Measurements from ENCODE around the gene LASP1.
"Not testable (repeated sequence)": the region's sequence is repeated elsewhere in the genome, so short reads cannot be mapped to it uniquely, and the experiment has no call there.

The LASP1 gene

DNA sequence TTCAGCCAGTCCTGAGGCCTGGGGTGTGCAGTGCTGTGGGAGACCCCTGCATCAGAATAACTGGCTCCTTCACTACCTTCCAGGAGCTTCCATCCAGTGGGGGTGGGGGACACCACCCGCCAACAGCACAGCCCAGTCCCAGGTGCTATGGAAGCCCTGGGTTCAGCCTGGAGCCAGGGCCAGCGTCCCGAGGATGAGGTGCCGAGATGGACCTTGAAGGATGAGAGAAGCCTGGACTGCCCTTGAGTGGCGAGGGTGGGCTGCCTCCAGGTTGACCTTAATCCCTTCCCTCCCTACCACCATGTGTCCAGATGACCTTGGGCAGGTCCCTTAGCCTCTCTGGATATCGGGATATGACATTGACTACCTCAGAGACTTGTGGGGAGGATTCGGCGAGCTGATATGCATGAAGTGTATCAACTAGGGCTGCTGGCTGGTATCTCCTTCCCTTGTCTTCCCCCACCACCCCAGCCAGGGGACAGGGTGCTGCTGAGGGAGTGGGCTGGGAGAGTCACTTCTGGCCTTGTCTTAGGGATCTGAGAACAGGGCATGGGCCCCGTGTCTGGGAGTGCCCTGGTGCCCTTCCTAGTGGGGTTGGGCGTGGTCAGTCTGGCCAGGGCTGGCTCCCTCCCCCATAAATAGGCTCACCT, 41.3 kb downstream of the LASP1 start:
- no peak for DNase-seq

GRCh38 chr17:38911731-38912081, 41.8 kb downstream of the LASP1 start:
- DNase-seq = not testable (repeated sequence)

GRCh38 chr17:38912221-38912813, 42.5 kb downstream of the LASP1 start:
- no peak for DNase-seq

GRCh38 chr17:38914741-38915638, 45.1 kb downstream of the LASP1 start:
- DNase-seq = no peak

- DNase-seq = no peak
Observed at GRCh38 chr17:38915639-38915995, 45.8 kb downstream of the LASP1 start.

- no peak for DNase-seq
Observed at GRCh38 chr17:38916771-38917170, 46.9 kb downstream of the LASP1 start.

- DNase-seq = no peak
Observed at GRCh38 chr17:38917259-38917658, 47.4 kb downstream of the LASP1 start.

GRCh38 chr17:38918129-38918913, 48.5 kb downstream of the LASP1 start:
- no peak for DNase-seq

GRCh38 chr17:38918916-38919315, 49.1 kb downstream of the LASP1 start:
- DNase-seq = no peak

- no peak for DNase-seq
Observed at GRCh38 chr17:38919316-38920078, 49.6 kb downstream of the LASP1 start.

DNA sequence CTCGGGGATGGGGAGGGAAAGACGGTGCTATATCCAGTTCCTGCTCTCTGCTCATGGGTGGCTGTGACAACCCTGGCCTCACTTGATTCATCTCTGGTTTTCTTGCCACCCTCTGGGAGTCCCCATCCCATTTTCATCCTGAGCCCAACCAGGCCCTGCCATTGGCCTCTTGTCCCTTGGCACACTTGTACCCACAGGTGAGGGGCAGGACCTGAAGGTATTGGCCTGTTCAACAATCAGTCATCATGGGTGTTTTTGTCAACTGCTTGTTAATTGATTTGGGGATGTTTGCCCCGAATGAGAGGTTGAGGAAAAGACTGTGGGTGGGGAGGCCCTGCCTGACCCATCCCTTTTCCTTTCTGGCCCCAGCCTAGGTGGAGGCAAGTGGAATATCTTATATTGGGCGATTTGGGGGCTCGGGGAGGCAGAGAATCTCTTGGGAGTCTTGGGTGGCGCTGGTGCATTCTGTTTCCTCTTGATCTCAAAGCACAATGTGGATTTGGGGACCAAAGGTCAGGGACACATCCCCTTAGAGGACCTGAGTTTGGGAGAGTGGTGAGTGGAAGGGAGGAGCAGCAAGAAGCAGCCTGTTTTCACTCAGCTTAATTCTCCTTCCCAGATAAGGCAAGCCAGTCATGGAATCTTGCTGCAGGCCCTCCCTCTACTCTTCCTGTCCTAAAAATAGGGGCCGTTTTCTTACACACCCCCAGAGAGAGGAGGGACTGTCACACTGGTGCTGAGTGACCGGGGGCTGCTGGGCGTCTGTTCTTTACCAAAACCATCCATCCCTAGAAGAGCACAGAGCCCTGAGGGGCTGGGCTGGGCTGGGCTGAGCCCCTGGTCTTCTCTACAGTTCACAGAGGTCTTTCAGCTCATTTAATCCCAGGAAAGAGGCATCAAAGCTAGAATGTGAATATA, 50.8 kb downstream of the LASP1 start:
- no peak for DNase-seq

GRCh38 chr17:38921756-38922411, 52.0 kb downstream of the LASP1 start:
- DNase-seq = peak; percentile 44 to 72 (median 62)

DNA sequence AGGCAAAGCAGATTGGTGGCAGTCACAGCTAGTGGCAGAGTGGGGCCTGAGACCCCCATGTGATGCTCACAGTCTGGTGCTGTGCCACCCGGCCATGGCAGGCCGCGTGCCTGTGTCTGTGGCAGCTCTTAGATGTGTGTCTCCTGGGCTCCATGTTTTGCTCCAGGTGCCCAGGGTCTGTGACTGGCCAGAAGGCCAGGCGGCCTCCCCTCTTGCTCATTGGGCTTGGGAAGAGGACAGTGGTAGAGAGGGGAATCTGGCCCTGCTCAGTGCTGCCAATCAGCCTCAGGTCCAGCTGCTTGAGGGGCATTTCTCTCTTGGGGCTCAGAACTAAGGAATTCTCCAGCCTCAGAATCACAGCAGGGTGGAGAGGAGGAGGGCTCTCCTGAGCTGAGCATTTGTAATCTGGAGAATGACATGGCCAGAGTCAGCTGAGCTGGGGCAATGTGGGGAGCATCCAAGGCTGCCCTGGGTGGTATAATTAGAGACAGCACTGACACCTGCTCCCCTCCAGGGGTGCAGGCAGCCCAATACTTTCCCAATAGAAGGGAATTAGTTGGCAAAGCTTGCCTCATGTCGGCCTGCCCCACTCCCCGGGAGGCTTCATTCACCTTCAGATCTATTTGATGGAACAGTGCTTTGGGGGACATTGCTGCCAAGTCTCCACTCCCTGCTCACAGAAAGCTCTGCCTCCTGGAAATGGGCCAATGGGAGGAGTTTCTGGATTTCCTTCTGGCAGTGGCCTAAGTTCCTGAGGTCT, 52.9 kb downstream of the LASP1 start:
- peak in 3 of 4 experiments; percentile 38 to 45 (median 44) for DNase-seq

DNA sequence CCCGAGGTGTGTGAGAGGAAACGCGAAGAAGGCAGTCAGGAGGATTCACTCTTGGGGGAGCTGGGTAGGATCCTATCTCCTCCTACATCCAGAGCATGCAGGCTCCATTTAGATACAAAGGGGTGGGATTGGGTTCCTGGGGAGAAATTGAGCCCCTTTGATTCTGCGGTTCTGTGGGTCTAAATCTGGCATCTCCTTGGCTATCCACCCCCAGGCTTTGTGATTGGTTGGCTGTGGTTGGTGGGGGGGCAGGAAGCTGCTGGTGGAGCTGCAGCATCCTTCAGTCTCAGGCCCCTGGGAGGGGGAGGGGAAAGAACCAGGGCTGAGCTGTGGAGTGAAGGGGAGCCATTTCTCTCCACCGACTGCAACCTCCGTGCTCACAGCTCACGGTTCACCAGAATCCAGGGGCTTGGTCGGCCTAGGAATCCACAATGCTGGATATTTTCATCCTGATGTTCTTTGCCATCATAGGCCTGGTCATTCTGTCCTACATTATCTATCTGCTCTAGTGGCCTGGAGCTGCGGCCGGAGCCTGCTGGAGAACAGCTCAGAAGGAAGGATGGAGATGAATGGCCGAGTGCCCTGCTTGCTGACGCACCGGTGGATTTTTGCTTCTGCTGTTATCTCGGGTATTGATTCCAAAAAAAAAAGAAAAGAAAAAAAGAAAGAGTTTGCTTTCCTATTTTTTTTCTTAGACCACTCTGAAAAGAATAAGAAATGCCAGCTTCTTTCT, 55.6 kb downstream of the LASP1 start, which contains the start of gene LASP1NB:
TSS of gene LASP1NB (plus strand) at position 352 of the 733 bp plus-strand sequence.
- no peak for DNase-seq

DNA sequence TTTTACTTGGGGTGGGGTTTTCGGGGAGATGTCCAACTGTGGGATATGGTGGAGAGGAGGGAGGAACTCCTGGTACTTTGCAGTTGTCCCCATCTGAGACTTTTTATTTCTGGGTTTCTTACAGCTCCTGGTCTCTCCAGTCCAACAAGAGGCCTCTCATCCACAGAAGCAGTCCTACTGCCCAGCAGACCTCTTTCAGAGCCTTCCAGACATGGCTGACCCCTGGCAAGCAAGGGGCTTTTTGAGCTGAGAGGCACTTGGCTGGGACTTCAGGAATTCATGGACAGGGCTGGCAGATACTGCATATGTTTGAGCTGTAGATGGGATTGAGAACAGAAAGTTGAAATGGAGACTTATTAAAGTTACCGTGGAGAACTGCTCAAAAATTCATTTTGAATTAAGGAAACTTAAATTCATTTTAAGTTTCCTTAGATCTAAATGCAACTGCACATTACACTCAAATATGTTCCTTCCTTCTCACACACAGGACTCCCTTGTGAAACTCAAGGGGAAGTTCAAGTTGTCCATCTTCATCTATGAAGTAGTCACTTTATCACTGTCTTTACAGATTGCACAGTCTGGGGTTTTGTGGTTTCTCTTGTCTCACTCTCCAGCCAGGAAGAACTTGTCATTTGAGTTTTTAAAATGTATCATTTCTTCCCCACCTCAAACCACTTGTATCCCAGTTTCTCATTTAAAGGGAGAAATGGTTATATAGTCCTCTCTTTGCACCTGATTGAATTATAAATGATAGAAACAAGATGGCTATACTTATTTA, 56.6 kb downstream of the LASP1 start:
- DNase-seq = peak; percentile 57 to 86 (median 74)

GRCh38 chr17:38930782-38931181, 60.9 kb downstream of the LASP1 start:
- not testable (repeated sequence) for DNase-seq

DNA sequence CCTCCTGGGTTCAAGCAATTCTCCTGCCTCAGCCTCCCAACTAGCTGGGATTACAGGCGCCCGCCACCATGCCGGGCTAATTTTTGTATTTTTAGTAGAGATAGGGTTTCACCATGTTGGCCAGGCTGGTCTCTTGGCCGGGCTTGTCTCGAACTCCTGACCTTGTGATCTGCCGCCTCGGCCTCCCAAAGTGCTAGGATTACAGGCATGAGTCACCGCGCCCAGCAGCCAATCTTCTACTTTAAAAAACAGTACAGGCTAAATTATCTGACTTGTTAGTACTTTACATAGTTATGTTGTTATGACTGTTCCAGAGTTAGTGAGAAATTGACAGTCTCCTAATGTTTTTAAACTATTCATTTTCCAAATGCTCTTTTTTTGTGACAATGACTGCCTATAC, 64.1 kb downstream of the LASP1 start:
- not testable (repeated sequence) for DNase-seq

DNA sequence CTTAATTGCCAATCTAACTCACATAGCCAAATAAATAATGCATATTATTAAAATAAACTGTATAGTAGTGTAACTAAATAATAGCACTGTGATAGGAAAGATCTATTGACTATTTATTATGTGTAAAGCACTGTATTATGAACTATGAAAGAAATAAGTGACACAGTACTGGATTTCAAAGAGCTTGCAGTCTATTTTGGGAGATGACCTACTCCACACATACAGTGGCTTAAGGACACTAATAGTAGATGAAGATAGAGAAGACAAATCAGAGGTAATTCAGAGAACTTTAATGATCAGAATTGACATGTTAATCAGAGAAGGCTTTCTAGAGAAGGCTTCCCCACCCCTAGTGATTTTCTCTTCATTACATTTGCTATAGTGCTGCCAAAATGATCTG, 70.1 kb downstream of the LASP1 start:
- no peak for DNase-seq
